Ishikawa (cell line): ENCODE data around the gene ITGA11.

Experiments used
- CEBPB ChIP-seq: IDR thresholded peaks from 2 replicates; pipeline ENCODE4 v1.6.1; 2012
- CREB1 ChIP-seq: IDR thresholded peaks from 2 replicates; pipeline ENCODE4 v1.6.1; 2012; ENCODE audit warnings: low read depth
- EGR1 ChIP-seq: IDR thresholded peaks from 2 replicates; pipeline ENCODE4 v1.6.1; 2012
- EP300 ChIP-seq: IDR thresholded peaks from 2 replicates; pipeline ENCODE4 v1.6.1; 2012; ENCODE audit warnings: borderline replicate concordance
- FOXM1 ChIP-seq: IDR thresholded peaks from 2 replicates; pipeline ENCODE4 v1.6.1; 2012; ENCODE audit warnings: low read depth, borderline replicate concordance
- MAX ChIP-seq: IDR thresholded peaks from 2 replicates; pipeline ENCODE4 v1.6.1; 2012
- NFIC ChIP-seq: IDR thresholded peaks from 2 replicates; pipeline ENCODE4 v1.6.1; 2012
- RAD21 ChIP-seq: IDR thresholded peaks from 2 replicates; pipeline ENCODE4 v1.6.1; 2012; ENCODE audit warnings: low read depth
- TAF1 ChIP-seq: IDR thresholded peaks from 2 replicates; pipeline ENCODE4 v1.6.1; 2012; ENCODE audit warnings: low read depth, mild to moderate bottlenecking
- TCF12 ChIP-seq: IDR thresholded peaks from 2 replicates; pipeline ENCODE4 v1.6.1; 2012; ENCODE audit warnings: low read depth
- TEAD4 ChIP-seq: IDR thresholded peaks from 2 replicates; pipeline ENCODE4 v1.6.1; 2012
- YY1 ChIP-seq: IDR thresholded peaks from 2 replicates; pipeline ENCODE4 v1.6.1; 2012; ENCODE audit warnings: low read depth
- ZBTB7A ChIP-seq: IDR thresholded peaks from 2 replicates; pipeline ENCODE4 v1.6.1; 2012; ENCODE audit warnings: low read depth
- TF ChIP-seq, protein P1 (sequence below): IDR thresholded peaks from 2 replicates; pipeline ENCODE4 v1.6.1; 2012
- TF ChIP-seq, protein P2 (sequence below): IDR thresholded peaks from 2 replicates; pipeline ENCODE4 v1.6.1; 2012; ENCODE audit warnings: low read depth, mild to moderate bottlenecking

Gene ITGA11

GRCh38 chr15:68374168-68374745 lies 57.7 kb downstream of the ITGA11 start:
- TF ChIP-seq MAX = no peak
- TF ChIP-seq CEBPB = no peak
- TF ChIP-seq TAF1 = no peak
- TF ChIP-seq FOXM1 = no peak
- TF ChIP-seq, protein P1, sequence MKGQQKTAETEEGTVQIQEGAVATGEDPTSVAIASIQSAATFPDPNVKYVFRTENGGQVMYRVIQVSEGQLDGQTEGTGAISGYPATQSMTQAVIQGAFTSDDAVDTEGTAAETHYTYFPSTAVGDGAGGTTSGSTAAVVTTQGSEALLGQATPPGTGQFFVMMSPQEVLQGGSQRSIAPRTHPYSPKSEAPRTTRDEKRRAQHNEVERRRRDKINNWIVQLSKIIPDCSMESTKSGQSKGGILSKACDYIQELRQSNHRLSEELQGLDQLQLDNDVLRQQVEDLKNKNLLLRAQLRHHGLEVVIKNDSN = no peak
- no peak for TF ChIP-seq NFIC
- TF ChIP-seq EGR1 = no peak
- no peak for TF ChIP-seq ZBTB7A
- TF ChIP-seq, protein P2, sequence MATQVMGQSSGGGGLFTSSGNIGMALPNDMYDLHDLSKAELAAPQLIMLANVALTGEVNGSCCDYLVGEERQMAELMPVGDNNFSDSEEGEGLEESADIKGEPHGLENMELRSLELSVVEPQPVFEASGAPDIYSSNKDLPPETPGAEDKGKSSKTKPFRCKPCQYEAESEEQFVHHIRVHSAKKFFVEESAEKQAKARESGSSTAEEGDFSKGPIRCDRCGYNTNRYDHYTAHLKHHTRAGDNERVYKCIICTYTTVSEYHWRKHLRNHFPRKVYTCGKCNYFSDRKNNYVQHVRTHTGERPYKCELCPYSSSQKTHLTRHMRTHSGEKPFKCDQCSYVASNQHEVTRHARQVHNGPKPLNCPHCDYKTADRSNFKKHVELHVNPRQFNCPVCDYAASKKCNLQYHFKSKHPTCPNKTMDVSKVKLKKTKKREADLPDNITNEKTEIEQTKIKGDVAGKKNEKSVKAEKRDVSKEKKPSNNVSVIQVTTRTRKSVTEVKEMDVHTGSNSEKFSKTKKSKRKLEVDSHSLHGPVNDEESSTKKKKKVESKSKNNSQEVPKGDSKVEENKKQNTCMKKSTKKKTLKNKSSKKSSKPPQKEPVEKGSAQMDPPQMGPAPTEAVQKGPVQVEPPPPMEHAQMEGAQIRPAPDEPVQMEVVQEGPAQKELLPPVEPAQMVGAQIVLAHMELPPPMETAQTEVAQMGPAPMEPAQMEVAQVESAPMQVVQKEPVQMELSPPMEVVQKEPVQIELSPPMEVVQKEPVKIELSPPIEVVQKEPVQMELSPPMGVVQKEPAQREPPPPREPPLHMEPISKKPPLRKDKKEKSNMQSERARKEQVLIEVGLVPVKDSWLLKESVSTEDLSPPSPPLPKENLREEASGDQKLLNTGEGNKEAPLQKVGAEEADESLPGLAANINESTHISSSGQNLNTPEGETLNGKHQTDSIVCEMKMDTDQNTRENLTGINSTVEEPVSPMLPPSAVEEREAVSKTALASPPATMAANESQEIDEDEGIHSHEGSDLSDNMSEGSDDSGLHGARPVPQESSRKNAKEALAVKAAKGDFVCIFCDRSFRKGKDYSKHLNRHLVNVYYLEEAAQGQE = no peak
- TF ChIP-seq TEAD4 = no peak
- no peak for TF ChIP-seq RAD21
- TF ChIP-seq EP300 = no peak
- no peak for TF ChIP-seq YY1
- no peak for TF ChIP-seq CREB1
- no peak for TF ChIP-seq TCF12

DNA sequence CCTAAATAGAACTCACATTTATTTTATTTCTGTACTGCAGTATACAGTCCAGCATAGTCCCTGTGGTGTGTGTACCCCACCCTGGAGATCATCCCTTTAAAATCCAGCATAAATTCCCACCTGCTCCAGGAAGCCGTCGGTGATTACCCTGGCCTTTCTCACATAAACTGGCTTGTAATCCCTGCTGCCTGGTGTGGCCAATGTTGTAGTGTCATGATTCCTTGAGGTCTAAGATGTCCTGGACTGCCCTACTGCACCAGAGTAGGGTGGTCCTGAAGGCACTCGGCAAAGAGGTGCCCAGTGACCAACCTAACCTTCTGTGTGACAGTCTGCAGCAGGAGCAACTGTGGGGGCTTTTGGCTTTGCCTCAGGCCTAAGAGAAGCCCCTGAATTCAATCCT lies 58.9 kb downstream of the ITGA11 start:
- TF ChIP-seq TEAD4 = no peak
- TF ChIP-seq CEBPB = no peak
- TF ChIP-seq, protein P1 = no peak
- no peak for TF ChIP-seq EGR1
- TF ChIP-seq EP300 = no peak
- no peak for TF ChIP-seq FOXM1
- TF ChIP-seq YY1 = no peak
- TF ChIP-seq TAF1 = no peak
- TF ChIP-seq ZBTB7A = no peak

DNA sequence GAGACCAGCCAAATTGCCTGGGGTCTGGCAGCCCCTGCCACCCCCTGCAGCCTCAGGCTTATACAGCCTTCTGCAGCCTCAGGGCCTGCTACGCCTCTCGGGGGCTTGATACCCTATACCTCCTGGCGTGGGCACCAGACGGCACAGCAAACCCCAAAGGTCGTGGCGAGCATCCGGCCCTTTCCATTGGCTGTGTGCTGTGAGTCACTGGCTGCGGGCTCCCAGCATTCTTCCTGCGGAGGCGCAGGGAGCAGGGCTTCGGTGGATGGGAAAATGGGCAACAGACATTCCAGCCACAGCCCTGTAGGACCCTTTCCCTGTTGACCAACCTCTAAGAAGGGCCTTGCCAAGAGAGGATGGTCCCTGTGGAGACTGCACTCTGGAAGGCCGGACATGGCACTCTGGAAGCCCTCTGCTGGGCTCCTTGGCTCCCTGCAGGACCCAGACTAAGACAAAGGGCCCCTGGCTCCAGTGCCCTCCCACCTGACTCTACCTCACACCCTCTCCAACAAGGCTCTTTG lies 59.6 kb downstream of the ITGA11 start:
- TF ChIP-seq CEBPB (no peak), RAD21 (peak; percentile 14; the same call in 1 of the 2 replicates)

DNA sequence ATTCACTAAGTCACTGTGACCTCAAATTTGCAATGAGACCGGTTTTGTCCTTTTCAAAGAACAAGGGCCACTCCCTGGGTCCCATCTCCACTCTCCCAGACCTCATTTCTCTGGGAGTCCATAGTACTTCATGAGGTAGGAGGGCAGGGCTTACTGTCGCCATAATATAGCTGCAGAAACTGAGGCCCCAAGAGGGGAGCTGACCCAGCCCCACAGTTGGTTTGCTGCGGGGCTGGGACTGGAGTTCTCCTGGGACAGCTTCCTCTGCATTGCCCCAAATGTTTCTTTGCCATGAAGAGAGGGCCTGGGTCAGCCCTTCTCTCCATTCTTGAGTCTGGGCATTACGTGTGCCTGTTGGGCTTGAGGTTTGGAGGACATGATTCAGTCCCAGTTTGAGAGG lies 60.1 kb downstream of the ITGA11 start:
- TF ChIP-seq MAX (no peak), YY1 (no peak), TEAD4 (no peak), CREB1 (no peak), EP300 (no peak)

DNA sequence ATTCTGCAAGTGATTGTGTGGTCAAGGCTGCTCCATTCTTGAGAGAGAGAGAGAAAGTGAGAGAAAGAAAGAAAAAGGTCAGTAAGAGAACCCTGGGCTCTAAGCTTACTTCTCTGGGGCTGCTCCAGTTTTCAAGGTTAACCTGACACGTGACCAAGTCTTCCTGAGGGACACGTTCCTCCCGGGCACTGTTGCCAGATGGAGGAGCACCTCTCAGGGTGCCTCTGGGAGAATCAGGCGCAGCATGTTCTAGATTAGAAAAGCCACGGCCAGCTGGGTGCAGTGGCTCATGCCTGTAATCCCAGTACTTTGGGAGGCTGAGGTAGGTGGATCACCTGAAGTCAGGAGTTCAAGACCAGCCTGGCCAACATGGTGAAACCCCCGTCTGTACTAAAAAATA lies 60.8 kb downstream of the ITGA11 start:
- TF ChIP-seq, protein P1 = 0 out of 2 replicates have a peak, but pooled peaks have one; percentile 22
- TF ChIP-seq FOXM1 (no peak), RAD21 (no peak)

- TF ChIP-seq YY1 (no peak), NFIC (no peak), TAF1 (no peak), MAX (no peak), TEAD4 (no peak), CEBPB (no peak), FOXM1 (no peak), EP300 (no peak), ZBTB7A (no peak), CREB1 (no peak)
- TF ChIP-seq, protein P2 = no peak
- TF ChIP-seq, protein P1 = no peak
These were observed 61.2 kb downstream of the ITGA11 start for GRCh38 chr15:68370768-68371151.
